ENCODE data around the gene CLCA2.

GRCh38 chr1:86434059-86434458 is 10.1 kb downstream of the CLCA2 start:
- TF ChIP-seq, protein P1, sequence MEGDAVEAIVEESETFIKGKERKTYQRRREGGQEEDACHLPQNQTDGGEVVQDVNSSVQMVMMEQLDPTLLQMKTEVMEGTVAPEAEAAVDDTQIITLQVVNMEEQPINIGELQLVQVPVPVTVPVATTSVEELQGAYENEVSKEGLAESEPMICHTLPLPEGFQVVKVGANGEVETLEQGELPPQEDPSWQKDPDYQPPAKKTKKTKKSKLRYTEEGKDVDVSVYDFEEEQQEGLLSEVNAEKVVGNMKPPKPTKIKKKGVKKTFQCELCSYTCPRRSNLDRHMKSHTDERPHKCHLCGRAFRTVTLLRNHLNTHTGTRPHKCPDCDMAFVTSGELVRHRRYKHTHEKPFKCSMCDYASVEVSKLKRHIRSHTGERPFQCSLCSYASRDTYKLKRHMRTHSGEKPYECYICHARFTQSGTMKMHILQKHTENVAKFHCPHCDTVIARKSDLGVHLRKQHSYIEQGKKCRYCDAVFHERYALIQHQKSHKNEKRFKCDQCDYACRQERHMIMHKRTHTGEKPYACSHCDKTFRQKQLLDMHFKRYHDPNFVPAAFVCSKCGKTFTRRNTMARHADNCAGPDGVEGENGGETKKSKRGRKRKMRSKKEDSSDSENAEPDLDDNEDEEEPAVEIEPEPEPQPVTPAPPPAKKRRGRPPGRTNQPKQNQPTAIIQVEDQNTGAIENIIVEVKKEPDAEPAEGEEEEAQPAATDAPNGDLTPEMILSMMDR (IDR thresholded peaks at IDR 0.05; ENCODE audit: low read depth, low read length, missing input control), result no peak
- no peak for TF ChIP-seq JUND (IDR thresholded peaks at IDR 0.05)
- TF ChIP-seq TAF1 (conservative IDR thresholded peaks at IDR 0.05), result no peak
- TF ChIP-seq, protein P2, sequence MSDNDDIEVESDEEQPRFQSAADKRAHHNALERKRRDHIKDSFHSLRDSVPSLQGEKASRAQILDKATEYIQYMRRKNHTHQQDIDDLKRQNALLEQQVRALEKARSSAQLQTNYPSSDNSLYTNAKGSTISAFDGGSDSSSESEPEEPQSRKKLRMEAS (IDR thresholded peaks at IDR 0.05), result no peak
- no peak for TF ChIP-seq RAD21 (IDR thresholded peaks at IDR 0.05)
- TF ChIP-seq ZBTB33 (IDR thresholded peaks at IDR 0.05), result no peak

All from liver (tissue), 3 donors.